ENCODE results near the gene IRX4. TPM values are rescaled to one million over a fixed set of nuclear protein-coding genes. Genes with fewer than 3 reads are reported as not detected.

Gene IRX4
- total and polyA plus RNA-seq, 2 donors (not counting 3 experiments of a cell fraction or from before 2014, with no cell fraction given) = not detected

DNA sequence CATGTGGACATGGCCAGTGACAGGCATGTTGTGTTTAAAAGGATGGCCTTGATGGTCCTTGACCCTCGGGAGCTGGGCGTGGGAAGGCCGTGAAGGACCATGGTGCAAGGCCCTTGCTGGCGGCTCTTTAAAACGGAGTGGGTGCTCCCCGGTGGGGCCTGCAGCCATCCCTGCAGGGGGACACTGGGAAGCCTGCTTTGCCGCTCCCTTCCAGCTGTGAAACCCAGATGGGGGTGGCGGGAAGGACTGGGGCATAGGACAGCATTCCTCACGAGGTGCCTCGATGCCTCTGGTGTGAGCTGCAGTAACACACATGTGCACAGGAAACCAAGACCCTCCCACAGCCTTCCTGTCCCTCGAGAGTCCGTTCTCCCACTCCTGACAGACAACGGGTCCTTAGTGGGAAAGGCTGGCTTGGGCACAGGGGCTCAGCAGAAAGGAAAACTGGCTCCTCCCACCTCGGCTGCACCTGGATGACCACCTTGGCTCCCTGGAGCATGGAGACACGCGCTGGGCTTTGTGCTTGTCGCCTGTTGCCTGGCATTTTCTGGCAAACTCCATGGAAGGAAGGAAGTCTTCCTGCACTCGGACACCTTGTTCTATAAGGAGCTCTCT is 30.3 kb upstream of the IRX4 start:
- ChIA-PET POLR2A (no interaction called here), CTCF (no interaction called here)
- BruUV-seq (replicated peaks) = no TSS peak
- Histone ChIP-seq H3K9me1 (replicated peaks; ENCODE audit: control insufficient read depth, extremely low read depth, insufficient read depth, low read length) (no peaks in the 10 kb centered on the region), H3K27me3 (ENCODE audit: control insufficient read depth in 2 of 2, insufficient read depth in 2 of 2, low read length in 2 of 2) (no peaks in the 10 kb centered on the region), H3K4me1 (ENCODE audit: control insufficient read depth, extremely low read depth, insufficient read depth, low read length) (no peaks in the 10 kb centered on the region), H2AFZ (ENCODE audit: low read depth, low read length) (no peak overlapping the region), H3K36me3 (ENCODE audit: control insufficient read depth in 2 of 2, extremely low read depth in 1 of 2, insufficient read depth in 2 of 2, low read length in 2 of 2) (no peaks in the 10 kb centered on the region), H3K9me3 (replicated peaks; ENCODE audit: control insufficient read depth, insufficient read depth, low read length) (no peaks in the 10 kb centered on the region), H3K9ac (replicated peaks; ENCODE audit: extremely low read depth, insufficient read depth, low read length) (no peak overlapping the region), H3K4me3 (replicated peaks in 1 of 3; ENCODE audit: insufficient read depth in 1 of 3, low read depth in 1 of 3, low read length in 3 of 3) (no peak overlapping the region), H4K20me1 (replicated peaks; ENCODE audit: control insufficient read depth, extremely low read depth, insufficient read depth, low read length) (no peaks in the 10 kb centered on the region), H3K27ac (ENCODE audit: insufficient read depth, low read depth, low read length) (no peak overlapping the region), H3K4me2 (ENCODE audit: insufficient read depth, low read length) (no peak overlapping the region), H3K79me2 (ENCODE audit: control insufficient read depth, insufficient read depth, low read length) (no peaks in the 10 kb centered on the region)
- DNase-seq (ENCODE audit: low read depth, low spot score) (no peak), FAIRE-seq (no peak)
- intact Hi-C loops (cut with micrococcal nuclease) = no loop called here
- dilution Hi-C loops (cut with MboI; ENCODE audit: extremely low pct_ligation_motif_present, low sequenced_read_pairs) = no loop called here
- TF ChIP-seq, protein P1, sequence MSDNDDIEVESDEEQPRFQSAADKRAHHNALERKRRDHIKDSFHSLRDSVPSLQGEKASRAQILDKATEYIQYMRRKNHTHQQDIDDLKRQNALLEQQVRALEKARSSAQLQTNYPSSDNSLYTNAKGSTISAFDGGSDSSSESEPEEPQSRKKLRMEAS (IDR thresholded peaks at IDR 0.05; ENCODE audit: insufficient read depth, insufficient read length) = no peak
- no peak for TF ChIP-seq POLR2A (IDR thresholded peaks at IDR 0.05; ENCODE audit: low read depth, low read length)

- TF ChIP-seq GATA2 (IDR thresholded peaks at IDR 0.05; ENCODE audit: insufficient read depth, insufficient read length, low read depth, low read length) (no peak), POLR2AphosphoS5 (IDR thresholded peaks at IDR 0.05; ENCODE audit: insufficient read depth, low read depth, low read length) (no peak), MYC (IDR thresholded peaks at IDR 0.05; ENCODE audit: low read depth, low read length) (no peak), CTCF (IDR thresholded peaks at IDR 0.05; ENCODE audit: extremely low read depth in 1 of 2, insufficient read depth in 1 of 2, low read depth in 1 of 2, low read length in 2 of 2) (no peak), POLR2A (IDR thresholded peaks at IDR 0.05; ENCODE audit: low read depth, low read length) (no peak), EZH2 (IDR thresholded peaks at IDR 0.05; ENCODE audit: borderline replicate concordance, low read depth, low read length, severe bottlenecking) (no peak), FOS (IDR thresholded peaks at IDR 0.05; ENCODE audit: borderline replicate concordance, insufficient read depth, low read length) (no peak), JUN (IDR thresholded peaks at IDR 0.05; ENCODE audit: borderline replicate concordance, insufficient read depth, insufficient read length, low read depth) (no peak)
- TF ChIP-seq, protein P1 (IDR thresholded peaks at IDR 0.05; ENCODE audit: insufficient read depth, insufficient read length) = no peak
- Histone ChIP-seq H2AFZ (ENCODE audit: low read depth, low read length) (no peak overlapping the region), H4K20me1 (replicated peaks; ENCODE audit: control insufficient read depth, extremely low read depth, insufficient read depth, low read length) (no peaks in the 10 kb centered on the region), H3K4me3 (replicated peaks in 1 of 3; ENCODE audit: insufficient read depth in 1 of 3, low read depth in 1 of 3, low read length in 3 of 3) (no peak overlapping the region), H3K36me3 (ENCODE audit: control insufficient read depth in 2 of 2, extremely low read depth in 1 of 2, insufficient read depth in 2 of 2, low read length in 2 of 2) (no peaks in the 10 kb centered on the region), H3K4me1 (ENCODE audit: control insufficient read depth, extremely low read depth, insufficient read depth, low read length) (no peaks in the 10 kb centered on the region), H3K9me3 (replicated peaks; ENCODE audit: control insufficient read depth, insufficient read depth, low read length) (no peaks in the 10 kb centered on the region), H3K4me2 (ENCODE audit: insufficient read depth, low read length) (no peak overlapping the region), H3K79me2 (ENCODE audit: control insufficient read depth, insufficient read depth, low read length) (no peaks in the 10 kb centered on the region), H3K9ac (replicated peaks; ENCODE audit: extremely low read depth, insufficient read depth, low read length) (no peak overlapping the region), H3K9me1 (replicated peaks; ENCODE audit: control insufficient read depth, extremely low read depth, insufficient read depth, low read length) (no peaks in the 10 kb centered on the region), H3K27ac (ENCODE audit: insufficient read depth, low read depth, low read length) (no peak overlapping the region), H3K27me3 (ENCODE audit: control insufficient read depth in 2 of 2, insufficient read depth in 2 of 2, low read length in 2 of 2) (no peaks in the 10 kb centered on the region)
- intact Hi-C loops (cut with micrococcal nuclease) (no loop called here), dilution Hi-C loops (cut with MboI; ENCODE audit: extremely low pct_ligation_motif_present, low sequenced_read_pairs) (no loop called here)
- BruUV-seq (replicated peaks) = no TSS peak
- FAIRE-seq (no peak), DNase-seq (ENCODE audit: low read depth, low spot score) (no peak)
- POLR2A ChIA-PET = no interaction called here
- CTCF ChIA-PET = no interaction called here
Measured at GRCh38 chr5:1911773-1912235, 29.1 kb upstream of the IRX4 start.
